Prostate gland (tissue), 2 donors: ENCODE data around the gene GRAMD2A. TPM values are rescaled to one million over a fixed set of nuclear protein-coding genes. Genes with fewer than 3 reads are reported as not detected.

Source experiments
- DNase-seq: peaks from one replicate; pipeline ENCODE4 v3.0.0-alpha.2; 2019; ENCODE audit warnings: low spot score
- H3K27ac ChIP-seq, 2 donors: fragments of 200-600 bp; sonication (generic); 2 replicates each; pipeline ENCODE4 v1.5.1; 2017 to 2019
- H3K27me3 ChIP-seq: fragments of 200-600 bp; sonication (generic); replicated peaks from 2 replicates; pipeline ENCODE4 v1.5.1; 2019; ENCODE audit not compliant: insufficient read depth
- H3K36me3 ChIP-seq, 2 donors: fragments of 200-600 bp; sonication (generic); 1 replicate in 1 of 2; 2 replicates in 1 of 2; pipeline versions ENCODE4 v1.5.1 to v1.8.1; 2017 to 2019
- H3K4me1 ChIP-seq: fragments of 200-600 bp; sonication (generic); replicated peaks from 2 replicates; pipeline ENCODE4 v1.5.1; 2019
- H3K4me3 ChIP-seq, 2 donors: fragments of 200-600 bp; sonication (generic); 2 replicates each; pipeline ENCODE4 v1.5.1; 2017 to 2019
- H3K9me3 ChIP-seq: fragments of 200-600 bp; sonication (generic); 2 replicates; pipeline ENCODE4 v1.5.1; 2017
- POLR2A ChIP-seq: fragments of 450-650 bp; IDR thresholded peaks from one replicate; pipeline ENCODE4 v1.6.1; 2016; ENCODE audit warnings: antibody characterized with exemption, mild to moderate bottlenecking
- POLR2AphosphoS5 ChIP-seq: sonication (generic); formaldehyde crosslinking; IDR thresholded peaks from one replicate; pipeline ENCODE4 v1.6.1; 2017; ENCODE audit warnings: antibody characterized with exemption
- WGBS: methylation state at CpG from one replicate; pipeline ENCODE4 v1.1.5; 2018; 5-methylcytosine and 5-hydroxymethylcytosine counted together
- intact Hi-C: fragments of 100-400 bp; cut with DNase I; formaldehyde crosslinking; loops from one replicate; pipeline ENCODE4 v1.14.2; 2022
- total RNA-seq, 2 donors: library from RNA; depleted of rRNA; stranded (reverse); fragments of >200 nt; gene quantifications; one replicate each; pipeline ENCODE4 v1.1.0, GENCODE V29; 2016
- TF ChIP-seq, protein P1 (sequence below), 4 experiments: fragments of 200-600 bp in 2 of 4; fragments of 450-650 bp in 2 of 4; sonication (generic) in 2 of 4; IDR thresholded peaks; 1 replicate in 3 of 4; 2 replicates in 1 of 4; pipeline ENCODE4 v1.5.1; 2016 to 2019; ENCODE audit warnings: antibody characterized with exemption in 4 of 4, mild to moderate bottlenecking in 2 of 4, moderate library complexity in 2 of 4

GRAMD2A gene
- total RNA-seq, 2 donors from 2014 or later: 4.3 to 6.4 TPM

DNA sequence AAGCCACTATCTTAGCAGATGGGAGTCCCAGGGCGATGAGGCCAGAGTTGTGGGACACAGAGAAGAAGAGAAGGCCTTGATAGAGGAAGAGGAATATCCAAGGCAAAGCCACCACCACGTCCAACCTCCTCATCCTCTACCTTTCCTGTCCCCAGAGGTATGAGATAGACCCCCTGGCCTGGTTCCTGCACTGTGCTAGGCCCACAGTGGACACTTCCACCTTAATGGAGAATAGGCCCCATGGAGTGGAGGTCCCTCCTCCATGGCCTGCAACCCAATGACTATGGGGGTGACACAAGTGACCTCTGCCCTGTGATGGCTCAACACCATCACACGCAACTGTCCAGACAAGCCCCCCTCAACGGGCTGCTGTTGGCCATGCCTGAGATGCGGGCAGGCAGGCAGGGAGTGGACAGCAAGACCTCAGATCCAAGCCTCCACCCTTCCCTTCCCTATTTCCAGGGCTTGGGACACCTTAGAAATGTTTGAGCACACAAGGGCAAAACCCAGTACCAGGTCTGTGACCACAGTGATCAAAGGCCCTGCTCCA, 36.8 kb downstream of the GRAMD2A start:
- no peaks in the 10 kb centered on the region for H3K27me3 ChIP-seq
- H3K36me3 ChIP-seq: no peaks in the 10 kb centered on the region
- no peak for TF ChIP-seq POLR2A
- TF ChIP-seq, protein P1, sequence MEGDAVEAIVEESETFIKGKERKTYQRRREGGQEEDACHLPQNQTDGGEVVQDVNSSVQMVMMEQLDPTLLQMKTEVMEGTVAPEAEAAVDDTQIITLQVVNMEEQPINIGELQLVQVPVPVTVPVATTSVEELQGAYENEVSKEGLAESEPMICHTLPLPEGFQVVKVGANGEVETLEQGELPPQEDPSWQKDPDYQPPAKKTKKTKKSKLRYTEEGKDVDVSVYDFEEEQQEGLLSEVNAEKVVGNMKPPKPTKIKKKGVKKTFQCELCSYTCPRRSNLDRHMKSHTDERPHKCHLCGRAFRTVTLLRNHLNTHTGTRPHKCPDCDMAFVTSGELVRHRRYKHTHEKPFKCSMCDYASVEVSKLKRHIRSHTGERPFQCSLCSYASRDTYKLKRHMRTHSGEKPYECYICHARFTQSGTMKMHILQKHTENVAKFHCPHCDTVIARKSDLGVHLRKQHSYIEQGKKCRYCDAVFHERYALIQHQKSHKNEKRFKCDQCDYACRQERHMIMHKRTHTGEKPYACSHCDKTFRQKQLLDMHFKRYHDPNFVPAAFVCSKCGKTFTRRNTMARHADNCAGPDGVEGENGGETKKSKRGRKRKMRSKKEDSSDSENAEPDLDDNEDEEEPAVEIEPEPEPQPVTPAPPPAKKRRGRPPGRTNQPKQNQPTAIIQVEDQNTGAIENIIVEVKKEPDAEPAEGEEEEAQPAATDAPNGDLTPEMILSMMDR (IDR thresholded peaks at IDR 0.05): no peak
- WGBS: 96% methylated on average over 5 of the region's 5 CpGs
- H3K4me3 ChIP-seq: no peak overlapping the region
- no peaks in the 10 kb centered on the region for H3K4me1 ChIP-seq
- no peak for DNase-seq
- H3K9me3 ChIP-seq: no peaks in the 10 kb centered on the region
- intact Hi-C loops: no loop called here
- no peak overlapping the region for H3K27ac ChIP-seq

DNA sequence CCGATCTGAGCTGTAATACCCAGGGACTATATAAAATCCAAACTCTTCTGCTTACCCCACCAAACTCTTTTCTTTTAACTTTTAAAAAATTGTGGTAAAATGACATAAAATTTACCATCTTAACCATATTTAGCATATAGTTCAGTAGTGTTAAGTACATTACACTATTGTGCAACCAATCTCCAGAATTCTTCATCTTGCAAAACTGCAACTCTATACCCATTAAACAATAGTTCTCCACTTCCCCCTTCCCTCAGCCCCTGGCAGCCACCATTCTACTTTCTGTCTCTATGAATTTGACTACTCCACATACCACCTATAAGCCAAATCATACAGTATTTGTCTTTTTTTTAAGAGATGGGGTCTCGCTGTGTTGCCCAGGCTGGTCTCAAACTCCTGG, 40.7 kb downstream of the GRAMD2A start:
- TF ChIP-seq POLR2AphosphoS5 (no peak), POLR2A (no peak)
- TF ChIP-seq, protein P1 (IDR thresholded peaks at IDR 0.05): no peak
- Histone ChIP-seq H3K27ac (peak overlapping the region in 1 of 2 donors; percentile 88), H3K9me3 (no peaks in the 10 kb centered on the region), H3K27me3 (no peaks in the 10 kb centered on the region), H3K4me1 (peaks cover 10% of the 10 kb centered on the region), H3K36me3 (no peaks in the 10 kb centered on the region), H3K4me3 (no peak overlapping the region)
- intact Hi-C loops: loop anchor here (10.0 kb wide), 2 partner anchors 412 to 702 kb away; no protein-coding TSS in a partner anchor
- WGBS: 90% methylated on average over 2 of the region's 2 CpGs
- DNase-seq: no peak

DNA sequence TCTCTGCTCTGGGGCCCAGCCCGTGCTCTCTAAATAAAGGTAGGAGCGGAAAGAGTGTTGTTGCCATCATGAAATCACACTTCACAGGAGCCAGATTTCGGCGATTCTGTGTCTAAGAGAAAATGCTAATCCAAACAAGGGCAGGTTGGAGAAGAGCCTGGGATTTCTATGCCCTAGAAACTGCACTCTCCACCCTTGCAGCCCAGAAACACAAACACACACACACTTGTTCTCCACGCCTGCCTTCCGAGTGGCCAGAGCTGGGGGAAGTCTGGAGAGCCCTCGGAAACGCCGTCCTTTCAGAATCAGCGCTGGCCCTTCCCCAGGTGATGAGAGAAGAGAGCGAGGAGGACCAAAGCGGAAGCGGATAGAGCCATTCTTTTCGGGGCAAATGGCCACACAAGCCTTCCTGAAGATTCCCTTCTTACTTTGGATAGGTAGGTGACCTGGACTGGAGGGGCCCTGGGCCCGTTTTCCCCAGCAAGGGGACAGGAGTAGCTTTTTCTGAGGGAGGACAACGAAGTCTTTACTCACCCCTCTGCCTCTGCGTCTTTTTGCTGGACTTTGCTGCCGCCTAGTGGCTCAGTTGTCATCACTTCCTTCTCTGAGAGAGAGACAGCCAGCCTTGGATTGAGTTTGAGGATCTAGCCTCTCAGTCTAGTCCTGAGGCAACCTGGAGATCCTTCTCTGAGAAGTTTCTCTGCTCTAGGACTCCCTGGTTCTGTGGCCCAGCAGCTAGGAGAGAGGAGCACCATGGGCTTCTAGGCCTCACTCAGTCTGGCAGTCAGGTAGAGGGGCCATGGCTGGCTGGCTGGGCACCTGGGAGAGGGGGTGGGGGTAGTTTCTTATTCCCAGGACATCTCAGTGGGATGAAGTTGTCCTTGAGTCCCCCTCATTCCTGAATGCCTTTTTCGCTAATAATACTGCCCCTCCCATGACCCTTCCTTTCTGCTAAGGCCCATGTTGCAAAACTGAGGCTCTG, 41.7 kb downstream of the GRAMD2A start:
- H3K27ac ChIP-seq: peak overlapping the region; percentile 88 to 94
- peak overlapping the region; percentile 36 for H3K4me3 ChIP-seq
- TF ChIP-seq POLR2AphosphoS5 (peak; percentile 71), POLR2A (no peak)
- TF ChIP-seq, protein P1 (IDR thresholded peaks at IDR 0.05): peak; percentile 46 to 95 (median 88)
- DNase-seq: peak; percentile 93
- H3K9me3 ChIP-seq: no peaks in the 10 kb centered on the region
- no peaks in the 10 kb centered on the region for H3K27me3 ChIP-seq
- intact Hi-C loops: loop anchor here (10.0 kb wide), 2 partner anchors 411 to 701 kb away; no protein-coding TSS in a partner anchor
- no peaks in the 10 kb centered on the region for H3K36me3 ChIP-seq
- peaks cover 10% of the 10 kb centered on the region for H3K4me1 ChIP-seq
- WGBS: 2% methylated on average over 19 of the region's 19 CpGs

DNA sequence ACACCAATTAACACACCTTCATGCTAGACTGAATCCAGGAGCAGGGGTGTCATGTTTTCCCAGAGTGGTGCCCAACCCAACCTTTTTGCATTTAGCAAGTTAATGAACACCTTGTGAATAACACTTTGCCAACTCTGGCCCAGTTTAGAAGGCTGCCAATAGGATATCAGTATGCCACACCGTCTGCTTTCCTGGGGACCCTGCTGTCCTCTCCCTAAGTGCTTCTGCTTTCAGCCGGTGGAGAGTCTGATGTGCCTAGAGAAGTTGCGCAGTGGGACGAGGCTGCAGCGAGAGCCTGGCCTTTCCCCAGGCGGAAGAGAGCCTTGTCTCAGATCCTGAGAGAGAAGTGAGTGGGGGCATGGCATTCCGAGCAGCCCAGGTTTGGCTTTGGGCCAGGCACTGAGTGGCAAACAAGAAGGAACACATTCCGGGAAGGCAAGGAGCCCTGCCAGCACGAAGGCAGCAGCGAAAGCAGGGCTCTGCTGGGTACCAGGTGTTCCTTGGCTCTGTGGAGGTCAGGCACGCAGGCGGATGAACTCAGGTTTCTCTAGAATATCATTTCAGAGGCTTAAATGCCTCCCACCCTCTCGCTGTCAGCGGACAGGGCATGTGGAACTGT, 42.5 kb downstream of the GRAMD2A start:
- intact Hi-C loops: loop anchor here (10.0 kb wide), 2 partner anchors 410 to 700 kb away; no protein-coding TSS in a partner anchor
- peak; percentile 99 for DNase-seq
- H3K36me3 ChIP-seq: no peaks in the 10 kb centered on the region
- H3K27me3 ChIP-seq: no peaks in the 10 kb centered on the region
- H3K27ac ChIP-seq: peak overlapping the region; percentile 88 to 94
- peak overlapping the region; percentile 36 for H3K4me3 ChIP-seq
- no peaks in the 10 kb centered on the region for H3K9me3 ChIP-seq
- 17% methylated on average over 14 of the region's 14 CpGs for WGBS
- H3K4me1 ChIP-seq: peaks cover 10% of the 10 kb centered on the region
- TF ChIP-seq, protein P1 (IDR thresholded peaks at IDR 0.05): no peak
- TF ChIP-seq POLR2AphosphoS5: peak; percentile 95
- peak; percentile 29 for TF ChIP-seq POLR2A
